SK-N-SH treated with all-trans-retinoic acid at 6 μM for 48 hours (cell line): Measurements from ENCODE around the gene CHN1.

Experiments
- ATAC-seq: fragments of 200-7000 bp; cut with Tn5 transposase; 3 replicates; pipeline ENCODE4 v1.9.1; 2020; ENCODE audit warnings: mild to moderate bottlenecking, moderate library complexity
- ESRRG ChIP-seq: fragments of 250-450 bp; sonication (Bioruptor Pico); IDR thresholded peaks from 2 replicates; pipeline ENCODE4 v1.6.1; 2021; ENCODE audit warnings: mild to moderate bottlenecking
- GLIS3 ChIP-seq: fragments of 250-450 bp; sonication (Bioruptor Pico); IDR thresholded peaks from 2 replicates; pipeline ENCODE4 v1.5.0; 2020; ENCODE audit warnings: mild to moderate bottlenecking, moderate library complexity
- OSR1 ChIP-seq: fragments of 250-450 bp; sonication (Bioruptor Pico); IDR thresholded peaks from 2 replicates; pipeline ENCODE4 v1.8.0; 2022; ENCODE audit warnings: moderate library complexity, mild to moderate bottlenecking, inconsistent platforms
- PATZ1 ChIP-seq: fragments of 250-450 bp; sonication (Bioruptor Pico); IDR thresholded peaks from 2 replicates; pipeline ENCODE4 v1.8.0; 2020; ENCODE audit warnings: mild to moderate bottlenecking, moderate library complexity, borderline replicate concordance
- POU6F1 ChIP-seq: fragments of 250-450 bp; sonication (Bioruptor Pico); IDR thresholded peaks from 2 replicates; pipeline ENCODE4 v1.8.0; 2021; ENCODE audit warnings: low read depth, mild to moderate bottlenecking, moderate library complexity, borderline replicate concordance
- RARB ChIP-seq: fragments of 250-450 bp; sonication (Bioruptor Pico); IDR thresholded peaks from 2 replicates; pipeline ENCODE4 v1.8.0; 2021; ENCODE audit warnings: mild to moderate bottlenecking, moderate library complexity
- TCF4 ChIP-seq: fragments of 250-450 bp; sonication (Bioruptor Pico); IDR thresholded peaks from 2 replicates; pipeline ENCODE4 v1.8.0; 2021; ENCODE audit warnings: mild to moderate bottlenecking, moderate library complexity, borderline replicate concordance
- ZC3H10 ChIP-seq: fragments of 250-450 bp; sonication (Bioruptor Pico); IDR thresholded peaks from 2 replicates; pipeline ENCODE4 v1.5.1; 2021; ENCODE audit warnings: mild to moderate bottlenecking, moderate library complexity
- ZFP3 ChIP-seq: fragments of 250-450 bp; sonication (Bioruptor Pico); IDR thresholded peaks from 2 replicates; pipeline ENCODE4 v1.5.0; 2020; ENCODE audit warnings: mild to moderate bottlenecking, moderate library complexity
- ZFP30 ChIP-seq: fragments of 450-650 bp; formaldehyde crosslinking; IDR thresholded peaks from 2 replicates; pipeline ENCODE4 v1.5.0; 2022; ENCODE audit warnings: mild to moderate bottlenecking, moderate library complexity
- ZNF565 ChIP-seq: fragments of 450-650 bp; formaldehyde crosslinking; conservative IDR thresholded peaks from 2 replicates; pipeline ENCODE4 v1.5.0; 2020; ENCODE audit warnings: low read depth, mild to moderate bottlenecking, moderate library complexity
- ZNF70 ChIP-seq: fragments of 450-650 bp; formaldehyde crosslinking; IDR thresholded peaks from 2 replicates; pipeline ENCODE4 v1.5.0; 2020; ENCODE audit warnings: mild to moderate bottlenecking, moderate library complexity
- ZNF8 ChIP-seq: fragments of 450-650 bp; formaldehyde crosslinking; IDR thresholded peaks from 2 replicates; pipeline ENCODE4 v1.5.0; 2020; ENCODE audit warnings: mild to moderate bottlenecking, moderate library complexity
- TF ChIP-seq, protein P1 (sequence below): fragments of 250-450 bp; sonication (Bioruptor Pico); IDR thresholded peaks from 2 replicates; pipeline ENCODE4 v1.5.0; 2020; ENCODE audit warnings: mild to moderate bottlenecking, moderate library complexity
- TF ChIP-seq, protein P2 (sequence below): fragments of 250-450 bp; sonication (Bioruptor Pico); IDR thresholded peaks from 2 replicates; pipeline ENCODE4 v1.5.1; 2021; ENCODE audit warnings: mild to moderate bottlenecking, moderate library complexity

Gene CHN1

GRCh38 chr2:174931724-174932123 lies 73.5 kb downstream of the CHN1 start:
- ATAC-seq: no peak
- TF ChIP-seq RARB (CRISPR knock-in tag) (no peak), ZNF565 (CRISPR knock-in tag) (no peak), ZFP30 (CRISPR knock-in tag) (no peak)
- TF ChIP-seq, protein P1, sequence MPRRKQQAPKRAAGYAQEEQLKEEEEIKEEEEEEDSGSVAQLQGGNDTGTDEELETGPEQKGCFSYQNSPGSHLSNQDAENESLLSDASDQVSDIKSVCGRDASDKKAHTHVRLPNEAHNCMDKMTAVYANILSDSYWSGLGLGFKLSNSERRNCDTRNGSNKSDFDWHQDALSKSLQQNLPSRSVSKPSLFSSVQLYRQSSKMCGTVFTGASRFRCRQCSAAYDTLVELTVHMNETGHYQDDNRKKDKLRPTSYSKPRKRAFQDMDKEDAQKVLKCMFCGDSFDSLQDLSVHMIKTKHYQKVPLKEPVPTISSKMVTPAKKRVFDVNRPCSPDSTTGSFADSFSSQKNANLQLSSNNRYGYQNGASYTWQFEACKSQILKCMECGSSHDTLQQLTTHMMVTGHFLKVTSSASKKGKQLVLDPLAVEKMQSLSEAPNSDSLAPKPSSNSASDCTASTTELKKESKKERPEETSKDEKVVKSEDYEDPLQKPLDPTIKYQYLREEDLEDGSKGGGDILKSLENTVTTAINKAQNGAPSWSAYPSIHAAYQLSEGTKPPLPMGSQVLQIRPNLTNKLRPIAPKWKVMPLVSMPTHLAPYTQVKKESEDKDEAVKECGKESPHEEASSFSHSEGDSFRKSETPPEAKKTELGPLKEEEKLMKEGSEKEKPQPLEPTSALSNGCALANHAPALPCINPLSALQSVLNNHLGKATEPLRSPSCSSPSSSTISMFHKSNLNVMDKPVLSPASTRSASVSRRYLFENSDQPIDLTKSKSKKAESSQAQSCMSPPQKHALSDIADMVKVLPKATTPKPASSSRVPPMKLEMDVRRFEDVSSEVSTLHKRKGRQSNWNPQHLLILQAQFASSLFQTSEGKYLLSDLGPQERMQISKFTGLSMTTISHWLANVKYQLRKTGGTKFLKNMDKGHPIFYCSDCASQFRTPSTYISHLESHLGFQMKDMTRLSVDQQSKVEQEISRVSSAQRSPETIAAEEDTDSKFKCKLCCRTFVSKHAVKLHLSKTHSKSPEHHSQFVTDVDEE (CRISPR knock-in tag): no peak

DNA sequence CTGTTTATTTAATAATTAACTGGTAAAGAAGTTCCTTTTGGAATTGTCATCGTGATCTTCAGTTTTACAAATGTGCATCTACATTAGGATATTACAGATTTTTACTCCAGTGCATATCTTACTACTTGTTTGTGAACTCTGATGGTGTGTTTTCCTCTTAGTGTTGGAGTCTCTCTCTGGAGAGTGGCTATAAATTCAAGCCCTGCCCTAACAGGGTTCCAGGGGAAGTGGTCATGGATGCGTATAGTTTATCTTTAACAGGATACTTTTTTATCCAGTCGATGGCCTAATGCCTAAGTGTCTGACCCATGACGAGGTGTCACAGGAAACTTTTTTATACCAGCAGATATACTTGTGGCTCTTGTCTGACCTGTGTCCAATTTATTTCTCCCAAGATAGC lies 75.4 kb downstream of the CHN1 start:
- no peak for ATAC-seq

DNA sequence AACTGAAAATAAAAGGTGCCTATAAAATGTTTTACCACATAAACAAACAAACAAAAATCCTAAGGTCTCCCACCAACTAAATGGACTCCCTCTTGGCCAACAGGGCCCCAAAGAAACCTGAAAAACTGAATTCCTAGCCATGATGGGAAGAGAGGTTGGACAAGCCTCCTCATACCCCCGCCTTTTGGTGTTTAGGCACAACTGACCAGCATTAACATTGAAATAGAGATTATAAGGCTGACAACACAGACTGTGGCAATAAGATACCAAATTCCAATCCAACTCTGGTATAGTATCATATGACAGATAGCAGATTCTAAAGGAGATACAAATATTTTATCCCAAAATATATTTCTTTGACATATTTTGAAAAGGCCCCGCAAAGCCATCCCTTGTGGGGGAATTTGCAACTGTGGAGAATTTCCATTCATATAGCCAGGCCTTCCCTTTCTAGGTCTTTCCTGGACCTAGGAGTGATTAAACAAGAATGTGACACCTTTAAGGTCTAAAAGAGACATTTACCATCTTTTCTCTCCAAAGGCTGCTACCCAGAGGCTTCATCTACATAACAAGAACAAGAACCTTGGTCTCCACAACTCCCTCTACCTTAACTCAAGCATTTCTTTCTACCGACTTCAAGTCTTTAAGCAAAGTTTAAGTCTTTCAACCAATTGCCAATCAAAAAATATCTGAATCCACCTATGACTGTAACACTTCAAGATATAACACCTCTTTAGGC lies 80.0 kb downstream of the CHN1 start:
- no peak for ATAC-seq
- TF ChIP-seq ZFP3 (CRISPR knock-in tag) (no peak), POU6F1 (CRISPR knock-in tag) (no peak), ZC3H10 (CRISPR knock-in tag) (no peak), ZNF8 (CRISPR knock-in tag) (no peak), TCF4 (no peak), OSR1 (CRISPR knock-in tag) (no peak), GLIS3 (no peak), PATZ1 (CRISPR knock-in tag) (no peak), RARB (CRISPR knock-in tag) (no peak), ZNF70 (CRISPR knock-in tag) (no peak)
- TF ChIP-seq, protein P2, sequence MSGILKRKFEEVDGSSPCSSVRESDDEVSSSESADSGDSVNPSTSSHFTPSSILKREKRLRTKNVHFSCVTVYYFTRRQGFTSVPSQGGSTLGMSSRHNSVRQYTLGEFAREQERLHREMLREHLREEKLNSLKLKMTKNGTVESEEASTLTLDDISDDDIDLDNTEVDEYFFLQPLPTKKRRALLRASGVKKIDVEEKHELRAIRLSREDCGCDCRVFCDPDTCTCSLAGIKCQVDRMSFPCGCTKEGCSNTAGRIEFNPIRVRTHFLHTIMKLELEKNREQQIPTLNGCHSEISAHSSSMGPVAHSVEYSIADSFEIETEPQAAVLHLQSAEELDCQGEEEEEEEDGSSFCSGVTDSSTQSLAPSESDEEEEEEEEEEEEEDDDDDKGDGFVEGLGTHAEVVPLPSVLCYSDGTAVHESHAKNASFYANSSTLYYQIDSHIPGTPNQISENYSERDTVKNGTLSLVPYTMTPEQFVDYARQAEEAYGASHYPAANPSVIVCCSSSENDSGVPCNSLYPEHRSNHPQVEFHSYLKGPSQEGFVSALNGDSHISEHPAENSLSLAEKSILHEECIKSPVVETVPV (CRISPR knock-in tag): no peak

More for the DNA sequence above, 75.4 kb downstream of the CHN1 start:
- TF ChIP-seq RARB (CRISPR knock-in tag) (no peak), POU6F1 (CRISPR knock-in tag) (no peak), PATZ1 (CRISPR knock-in tag) (no peak), ZNF565 (CRISPR knock-in tag) (no peak), ESRRG (CRISPR knock-in tag) (no peak)
- TF ChIP-seq, protein P1 (CRISPR knock-in tag): no peak
